ENCODE measurements around the gene RPS6KA2.

The RPS6KA2 gene

GRCh38 chr6:166438211-166438861 is 188.7 kb downstream of the RPS6KA2 start:
- DNase-seq = no peak

DNA sequence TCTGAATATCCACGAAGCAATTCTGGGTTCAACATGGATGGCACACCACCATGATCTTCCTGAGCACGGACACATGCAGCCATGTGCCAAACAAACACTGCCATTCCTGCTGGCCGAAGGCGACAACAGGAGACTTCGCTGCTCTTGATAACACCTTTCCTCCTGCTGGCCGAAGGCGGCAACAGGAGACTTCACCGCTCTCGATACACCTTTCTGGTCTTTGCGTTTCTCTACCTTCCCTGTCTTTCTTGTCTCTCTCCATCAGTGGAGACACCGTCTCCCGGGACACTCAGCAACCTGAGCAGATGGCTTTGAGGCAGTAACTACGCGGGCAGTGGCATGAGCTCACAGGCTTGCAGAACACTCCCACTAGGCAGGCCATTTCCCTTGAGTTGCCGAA is 189.4 kb downstream of the RPS6KA2 start:
- no peak for DNase-seq

GRCh38 chr6:166436195-166437139 is 190.6 kb downstream of the RPS6KA2 start:
- no peak for DNase-seq

- DNase-seq = no peak
Observed at GRCh38 chr6:166435574-166435973, 191.5 kb downstream of the RPS6KA2 start.

DNA sequence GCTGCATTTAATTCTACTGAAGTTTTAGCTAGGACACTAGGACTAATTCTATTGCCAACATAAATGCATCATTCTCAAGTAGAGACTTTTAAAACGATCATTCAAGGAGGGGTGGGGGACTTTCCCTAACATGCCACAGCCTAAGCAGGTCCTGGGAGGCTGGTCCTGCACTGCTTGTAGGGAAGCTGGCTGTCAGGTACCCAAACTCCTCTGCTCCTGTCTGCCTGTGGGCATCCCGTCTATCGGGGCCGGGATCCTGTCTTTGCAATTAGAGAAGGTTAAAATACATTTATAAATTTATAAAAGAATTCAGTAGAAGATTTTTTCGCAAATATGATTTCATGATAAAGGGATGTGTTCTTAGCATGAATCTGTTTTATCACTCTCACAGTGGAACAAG is 192.7 kb downstream of the RPS6KA2 start:
- no peak for DNase-seq

DNA sequence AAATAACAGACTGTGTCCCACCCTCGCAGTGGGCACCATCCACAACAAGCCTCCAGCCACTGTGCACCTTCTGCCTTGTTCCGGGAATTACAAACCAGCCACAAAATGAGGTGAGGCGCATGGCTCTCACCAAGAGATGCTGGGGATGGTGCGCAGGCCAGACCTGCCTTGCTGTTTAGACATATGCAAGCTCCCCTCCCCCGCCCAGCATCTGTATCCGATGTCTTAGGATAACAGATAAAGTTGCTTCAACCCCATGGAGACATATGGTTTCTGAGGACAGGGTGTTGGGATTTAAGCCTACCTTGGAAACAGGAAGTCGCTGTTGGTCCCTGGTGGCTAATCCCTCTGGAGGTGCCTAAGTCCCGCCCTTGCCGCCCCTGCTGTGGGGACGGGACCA is 194.0 kb downstream of the RPS6KA2 start:
- no peak for DNase-seq

- no peak for DNase-seq
Observed at GRCh38 chr6:166430269-166430668, 196.8 kb downstream of the RPS6KA2 start.

DNA sequence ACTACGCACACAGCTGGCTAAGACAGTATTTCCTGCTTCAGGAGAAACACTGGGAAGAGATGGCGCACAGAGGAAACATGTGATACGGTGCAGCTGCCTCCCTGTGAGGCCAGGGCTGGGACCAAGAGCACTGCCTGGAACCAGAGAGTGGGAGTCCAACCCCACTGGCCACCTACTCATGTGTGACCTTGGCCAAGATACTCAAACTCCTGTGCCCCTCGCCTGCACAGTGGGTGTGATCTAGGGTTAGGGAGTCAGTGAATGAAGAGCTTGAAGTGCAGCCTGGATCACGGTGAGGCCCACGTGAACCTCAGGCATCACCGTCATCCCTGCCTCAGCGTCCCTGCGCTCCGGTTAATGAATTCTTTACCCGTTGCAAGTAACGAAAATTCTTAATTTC is 202.6 kb downstream of the RPS6KA2 start:
- DNase-seq = no peak

- DNase-seq = no peak
Observed at GRCh38 chr6:166423781-166424180, 203.3 kb downstream of the RPS6KA2 start.

GRCh38 chr6:166423051-166423745 is 203.9 kb downstream of the RPS6KA2 start:
- DNase-seq = no peak

GRCh38 chr6:166422201-166422940 is 204.7 kb downstream of the RPS6KA2 start:
- no peak for DNase-seq

DNA sequence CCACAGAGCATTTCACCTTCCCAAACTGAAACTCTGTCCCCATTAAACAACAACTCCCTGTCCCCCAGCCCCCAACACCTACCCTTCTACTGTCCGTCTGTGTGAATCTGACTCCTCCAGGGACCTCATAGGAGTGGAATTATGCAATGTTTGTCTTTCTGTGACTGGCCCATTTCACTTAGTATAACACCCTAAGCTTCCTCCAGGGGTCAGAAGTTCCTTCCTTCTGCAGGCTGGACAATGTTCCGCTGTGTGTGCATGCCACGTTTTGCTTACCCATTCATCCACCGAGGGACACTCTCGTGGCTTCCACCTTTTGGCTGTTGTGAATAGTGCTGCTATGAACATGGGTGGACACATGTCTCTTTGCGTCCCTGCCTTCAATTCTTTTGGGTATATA is 206.7 kb downstream of the RPS6KA2 start:
- DNase-seq = no peak

GRCh38 chr6:166419717-166420116 is 207.3 kb downstream of the RPS6KA2 start:
- DNase-seq = no peak

- no peak for DNase-seq
Observed at GRCh38 chr6:166419286-166419685, 207.8 kb downstream of the RPS6KA2 start.

- no peak for DNase-seq
Observed at GRCh38 chr6:166418691-166419143, 208.3 kb downstream of the RPS6KA2 start.

- no peak for DNase-seq
Observed at GRCh38 chr6:166417285-166417691, 209.8 kb downstream of the RPS6KA2 start.

GRCh38 chr6:166415833-166416347 is 211.2 kb downstream of the RPS6KA2 start:
- DNase-seq = no peak

GRCh38 chr6:166415306-166415705 is 211.7 kb downstream of the RPS6KA2 start:
- no peak for DNase-seq

GRCh38 chr6:166413491-166413951 is 213.5 kb downstream of the RPS6KA2 start:
- no peak for DNase-seq

DNA sequence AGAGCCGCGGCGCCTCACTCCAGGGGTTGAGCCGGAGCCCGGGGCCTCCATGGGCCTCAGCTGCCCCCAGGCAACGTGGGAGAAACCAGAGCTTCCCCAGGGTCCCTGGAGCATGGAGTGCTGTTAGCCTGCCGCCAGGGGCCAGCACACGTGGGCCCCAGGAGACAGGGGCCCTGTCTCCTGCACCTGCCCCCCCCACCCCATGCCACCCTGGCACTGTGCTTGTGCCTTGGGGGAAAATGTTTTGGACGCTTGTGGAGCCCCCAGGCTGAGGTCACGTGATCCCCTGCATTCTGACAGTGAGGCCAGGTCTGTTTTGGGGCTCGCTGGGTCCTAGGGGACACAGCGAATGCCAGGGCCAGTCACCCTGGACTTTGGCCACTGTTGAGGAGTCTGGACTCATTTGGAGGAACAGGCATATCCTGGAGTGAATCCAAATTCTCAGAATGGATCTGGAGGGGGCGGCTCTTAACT is 214.1 kb downstream of the RPS6KA2 start:
- no peak for DNase-seq

DNA sequence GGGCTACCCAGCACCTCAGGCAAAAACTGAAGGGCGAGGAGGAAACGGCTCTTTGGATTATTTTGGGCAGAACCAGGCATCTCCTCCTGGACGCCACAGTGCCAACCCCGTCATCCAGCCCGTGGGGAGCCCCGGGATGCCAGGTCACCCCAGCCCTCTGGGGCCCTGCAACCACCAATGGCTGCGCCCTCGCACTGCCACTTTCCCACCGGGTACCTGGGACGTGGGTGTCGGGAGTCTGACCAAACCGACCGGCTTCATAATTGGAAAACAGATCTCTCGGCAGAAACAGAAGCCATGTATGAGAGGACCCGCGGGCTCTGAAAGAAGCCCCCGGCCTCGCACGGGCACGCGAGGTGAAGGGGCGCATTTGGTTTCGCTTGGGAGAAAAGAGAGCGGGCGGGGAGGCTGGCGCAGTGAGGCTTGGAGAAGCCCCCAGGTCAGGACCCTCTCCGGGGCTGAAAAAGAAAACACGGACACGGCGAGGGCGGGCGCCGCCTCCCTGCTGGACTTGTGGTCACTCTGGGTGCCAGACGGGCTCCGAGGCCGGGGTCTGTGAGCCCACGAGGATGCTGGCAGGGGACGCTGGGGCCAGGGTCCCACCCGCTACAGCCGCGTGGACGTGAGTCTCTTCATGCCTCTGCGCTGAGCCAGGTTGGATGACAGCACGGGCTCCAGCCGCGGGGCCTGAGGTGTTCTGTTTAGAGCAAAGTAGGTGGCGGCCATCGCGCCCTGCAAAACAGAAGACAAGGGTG is 214.7 kb downstream of the RPS6KA2 start:
- no peak for DNase-seq

Data from DMS79 (cell line).